Measurements from ENCODE around the gene SUPT5H. TPM values are rescaled to one million over a fixed set of nuclear protein-coding genes. Genes with fewer than 3 reads are reported as not detected.

SUPT5H gene
- total and polyA plus RNA-seq, 8 donors, result 61.7 to 127 (median 109) TPM

GRCh38 chr19:39471756-39472536 lies 26.6 kb downstream of the SUPT5H start:
- no peak for DNase-seq
- 86 to 88% (median 86%) methylated on average over 8 of the region's 8 CpGs for WGBS, 5 donors
- H3K27me3 ChIP-seq, result no peaks in the 10 kb centered on the region
- H3K4me3 ChIP-seq, result no peak overlapping the region
- H3K9me3 ChIP-seq, result no peaks in the 10 kb centered on the region
- H3K36me3 ChIP-seq, result peaks cover 89 to 100% (median 100%) of the 10 kb centered on the region in 4 donors
- peaks cover 0 to 5% (median 0%) of the 10 kb centered on the region in 4 donors for H3K4me1 ChIP-seq
- H3K27ac ChIP-seq, result no peak overlapping the region
- no peak for TF ChIP-seq EP300 (IDR thresholded peaks at IDR 0.05)
- no peak for TF ChIP-seq POLR2AphosphoS5 (IDR thresholded peaks at IDR 0.05)
- no peak for TF ChIP-seq CTCF (IDR thresholded peaks at IDR 0.05)
- no peak for TF ChIP-seq POLR2A (IDR thresholded peaks at IDR 0.05)
- intact Hi-C loops (cut with DNase I; ENCODE audit: low total_unique reads), result loop anchor here (10.0 kb wide), 1 partner anchor 63 kb away; the partner anchor contains the start of gene EID2B

GRCh38 chr19:39472746-39473442 lies 27.5 kb downstream of the SUPT5H start:
- no peaks in the 10 kb centered on the region for H3K27me3 ChIP-seq
- peaks cover 80 to 99% (median 93%) of the 10 kb centered on the region in 4 donors for H3K36me3 ChIP-seq
- no peak for TF ChIP-seq POLR2AphosphoS5 (IDR thresholded peaks at IDR 0.05)
- no peak for TF ChIP-seq POLR2A (IDR thresholded peaks at IDR 0.05)
- TF ChIP-seq EP300 (IDR thresholded peaks at IDR 0.05), result no peak
- no peak for TF ChIP-seq CTCF (IDR thresholded peaks at IDR 0.05)
- no peak overlapping the region for H3K27ac ChIP-seq
- peaks cover 0 to 5% (median 0%) of the 10 kb centered on the region in 4 donors for H3K4me1 ChIP-seq
- intact Hi-C loops (cut with DNase I; ENCODE audit: low total_unique reads), result loop anchor here (10.0 kb wide), 1 partner anchor 62 kb away; the partner anchor contains the start of gene EID2B
- WGBS, 5 donors, result 86 to 91% (median 88%) methylated on average over 23 to 32 of the region's 32 CpGs
- no peaks in the 10 kb centered on the region for H3K9me3 ChIP-seq
- DNase-seq, result no peak
- no peak overlapping the region for H3K4me3 ChIP-seq

- H3K36me3 ChIP-seq, result peaks cover 73 to 92% (median 87%) of the 10 kb centered on the region in 4 donors
- no peak overlapping the region for H3K4me3 ChIP-seq
- intact Hi-C loops (cut with DNase I; ENCODE audit: low total_unique reads), result loop anchor here (10.0 kb wide), 1 partner anchor 61 kb away; the partner anchor contains the start of gene EID2B
- peaks cover 0 to 5% (median 0%) of the 10 kb centered on the region in 4 donors for H3K4me1 ChIP-seq
- DNase-seq, result no peak
- H3K9me3 ChIP-seq, result no peaks in the 10 kb centered on the region
- WGBS, 5 donors, result 77 to 89% (median 82%) methylated on average over 9 to 11 of the region's 11 CpGs
- peak overlapping the region in 1 of 5 donors; percentile 13 for H3K27ac ChIP-seq
- TF ChIP-seq POLR2AphosphoS5 (IDR thresholded peaks at IDR 0.05) (no peak), CTCF (IDR thresholded peaks at IDR 0.05) (no peak)
- H3K27me3 ChIP-seq, result no peaks in the 10 kb centered on the region
Observed at GRCh38 chr19:39473443-39473960, 28.1 kb downstream of the SUPT5H start.

GRCh38 chr19:39474139-39474620 lies 28.8 kb downstream of the SUPT5H start:
- peak; percentile 52 to 80 for DNase-seq

More at GRCh38 chr19:39474139-39474620, 28.8 kb downstream of the SUPT5H start:
- intact Hi-C loops (cut with DNase I; ENCODE audit: low total_unique reads), result loop anchor here (10.0 kb wide), 1 partner anchor 61 kb away; the partner anchor contains the start of gene EID2B
- Histone ChIP-seq H3K36me3 (peaks cover 67 to 86% (median 80%) of the 10 kb centered on the region in 4 donors), H3K9me3 (no peaks in the 10 kb centered on the region), H3K27ac (peak overlapping the region in 1 of 5 donors; percentile 13), H3K4me1 (peaks cover 0 to 5% (median 0%) of the 10 kb centered on the region in 4 donors), H3K27me3 (no peaks in the 10 kb centered on the region), H3K4me3 (no peak overlapping the region)
- TF ChIP-seq CTCF (IDR thresholded peaks at IDR 0.05), result peak in 5 of 7 experiments; percentile 52 to 79 (median 76)
- no peak for TF ChIP-seq EP300 (IDR thresholded peaks at IDR 0.05)
- no peak for TF ChIP-seq POLR2AphosphoS5 (IDR thresholded peaks at IDR 0.05)
- WGBS, 5 donors, result 48 to 51% (median 51%) methylated on average over 7 to 9 of the region's 9 CpGs
